Fibroblast of skin of back (primary cell): ENCODE measurements around the gene SH2D7. TPM values are rescaled to one million over a fixed set of nuclear protein-coding genes. Genes with fewer than 3 reads are reported as not detected.
A peak's percentile ranks its signal among the peaks of the same experiment; 100 is the strongest.

Experiments used
- DNase-seq: peaks from one replicate; pipeline ENCODE4 v3.0.0-alpha.2; 2013
- polyA plus RNA-seq, 2 experiments: library from polyadenylated mRNA; unstranded; fragments of 120-200 nt; gene quantifications; one replicate each; pipeline ENCODE4 v1.2.1, GENCODE V29; 2013; ENCODE audit not compliant: insufficient read length in 2 of 2

SH2D7 gene
- polyA plus RNA-seq (2013, experiment 1 of 2; ENCODE audit: insufficient read length) = 0.10 TPM
- 0.10 TPM for polyA plus RNA-seq (2013, experiment 2 of 2; ENCODE audit: insufficient read length)

DNA sequence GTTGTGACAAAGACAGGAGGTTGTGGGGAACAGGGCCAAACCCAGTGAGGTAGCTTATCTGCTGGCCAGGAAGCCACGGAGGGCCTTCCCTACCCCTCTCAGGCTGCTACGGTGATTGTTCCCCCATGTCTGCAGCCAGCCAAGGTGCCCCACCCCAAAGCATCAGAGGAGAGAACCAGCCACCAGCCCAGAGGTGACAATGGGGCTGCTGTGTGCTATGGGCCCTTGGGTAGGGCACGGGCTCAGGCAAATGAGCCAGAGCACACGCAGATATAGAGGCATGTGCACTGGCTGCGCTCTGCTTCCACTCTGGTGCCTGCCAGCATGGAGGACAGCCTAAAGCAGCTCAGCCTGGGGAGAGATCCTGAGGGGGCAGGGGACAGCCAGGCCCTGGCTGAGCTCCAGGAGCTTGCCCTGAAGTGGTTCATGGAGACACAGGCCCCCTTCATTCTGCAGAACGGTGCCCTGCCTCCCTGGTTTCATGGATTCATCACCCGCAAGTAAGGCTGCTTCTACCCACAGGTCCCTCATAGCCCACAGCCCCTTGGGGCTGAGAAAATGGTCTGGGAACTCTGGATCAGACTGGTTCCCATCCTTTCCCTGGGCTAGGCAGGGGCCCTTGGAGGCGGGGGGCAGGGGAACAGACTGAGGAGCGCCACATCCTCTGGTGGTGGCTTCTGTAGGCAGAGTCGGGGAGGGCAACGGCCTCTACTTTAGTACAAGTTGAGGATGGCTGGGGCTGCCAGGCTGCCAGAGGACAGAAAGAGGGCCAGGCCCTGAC, at the start of gene SH2D7:
TSS of gene SH2D7 (plus strand) at position 301 of the 781 bp plus-strand sequence. CDS start at position 325, 24 bp downstream.
- DNase-seq = no peak

DNA sequence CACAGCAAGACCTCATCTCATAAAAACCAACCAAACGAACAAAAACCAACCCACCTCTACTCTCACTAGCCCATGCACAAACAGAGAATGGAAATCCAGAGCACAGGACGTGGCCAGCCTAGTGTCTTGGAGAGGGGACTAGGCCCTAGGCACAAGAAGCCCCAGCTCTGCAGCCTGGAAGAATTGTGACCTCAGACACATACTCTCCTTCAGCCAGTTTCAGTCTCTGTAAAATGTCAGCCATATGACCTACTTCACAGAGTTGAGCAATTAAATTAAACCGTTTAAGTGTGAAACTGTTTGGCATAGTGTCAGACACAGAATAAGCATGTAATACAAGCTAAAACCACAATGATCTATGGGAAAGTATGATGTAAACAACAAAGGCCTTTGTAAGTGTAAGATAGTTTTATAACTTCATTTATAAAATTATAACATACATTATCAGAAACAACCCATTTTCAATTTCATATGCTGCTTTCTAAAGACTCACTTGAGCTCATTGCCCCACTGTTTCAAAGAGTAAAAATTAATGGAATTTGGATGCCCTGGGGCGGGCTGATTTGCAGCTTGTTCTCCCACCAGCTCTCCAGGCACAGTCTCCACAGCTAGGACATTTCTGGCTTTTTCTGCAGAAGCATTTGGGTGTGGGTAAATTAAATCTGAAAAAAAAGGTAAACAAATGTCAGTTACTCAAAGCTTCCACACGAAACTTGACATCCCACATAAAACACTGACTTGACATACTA, 47.8 kb upstream of the SH2D7 start:
- DNase-seq = no peak

- no peak for DNase-seq
Measured at GRCh38 chr15:78045189-78045588, 47.2 kb upstream of the SH2D7 start.

GRCh38 chr15:78046796-78047341, 45.5 kb upstream of the SH2D7 start:
- no peak for DNase-seq

DNA sequence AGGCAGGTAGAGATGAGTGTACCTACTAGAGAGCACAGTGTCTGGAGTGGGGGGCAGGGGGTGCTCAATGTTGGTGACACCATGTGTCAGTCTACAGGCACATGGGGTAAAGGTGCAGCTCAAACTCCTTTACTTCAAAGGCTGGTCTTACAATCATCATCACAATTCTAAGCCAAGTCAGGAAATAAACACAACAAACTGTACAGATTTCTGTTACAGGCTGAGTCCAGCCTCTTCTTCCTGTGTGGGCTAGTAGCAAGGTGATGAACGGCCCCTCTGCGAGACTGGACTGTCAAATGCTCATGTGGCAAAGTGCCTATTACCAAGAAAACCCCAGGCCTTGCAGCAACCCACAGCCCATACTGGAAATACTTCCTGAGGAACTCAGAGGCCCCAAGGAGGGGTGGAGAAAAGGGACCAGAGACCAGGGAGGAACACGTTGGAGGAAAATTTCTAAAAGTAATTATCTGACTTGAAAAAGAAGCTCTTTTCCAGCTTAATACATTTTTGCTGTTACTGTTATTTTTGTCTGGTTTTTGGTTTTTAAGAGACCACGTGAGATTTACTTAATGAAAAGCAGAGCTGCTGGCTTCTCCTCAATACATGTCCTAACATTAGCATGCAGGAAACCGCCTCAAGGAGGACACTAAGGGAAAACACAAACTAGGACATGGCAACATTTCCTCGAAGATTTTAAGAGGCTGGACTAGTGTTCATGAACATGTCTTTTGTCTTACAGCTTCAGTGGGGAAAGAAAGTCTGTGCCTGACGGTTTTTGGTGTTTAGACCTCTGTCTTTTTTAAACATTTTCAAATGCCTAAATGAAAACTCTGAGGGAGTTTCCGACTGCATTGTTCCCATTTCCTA, 44.4 kb upstream of the SH2D7 start:
- DNase-seq = peak; percentile 65

GRCh38 chr15:78048628-78048920, 43.8 kb upstream of the SH2D7 start:
- no peak for DNase-seq

- peak; percentile 86 for DNase-seq
Measured at GRCh38 chr15:78049691-78050440, 42.5 kb upstream of the SH2D7 start.

- DNase-seq = no peak
Measured at GRCh38 chr15:78050441-78050809, 41.9 kb upstream of the SH2D7 start.

DNA sequence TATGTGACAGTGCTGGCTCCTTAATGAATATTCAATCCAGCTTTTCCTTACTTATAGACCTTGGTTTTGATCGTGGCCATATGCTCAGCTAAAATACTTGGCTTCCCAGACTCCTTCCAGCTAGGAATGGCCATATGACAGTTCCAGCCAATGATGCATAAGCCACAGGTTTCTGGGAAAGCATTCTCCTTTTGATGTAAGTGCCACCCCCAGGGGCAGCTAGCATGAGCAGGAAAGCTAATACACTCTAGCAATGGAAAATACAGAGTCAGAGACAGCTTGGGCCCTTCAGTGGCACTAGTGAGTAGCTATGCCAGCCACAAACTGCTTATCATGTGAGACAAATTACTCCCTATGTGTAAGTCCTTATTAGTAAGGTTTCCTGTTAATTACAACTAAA, 41.5 kb upstream of the SH2D7 start:
- no peak for DNase-seq

DNA sequence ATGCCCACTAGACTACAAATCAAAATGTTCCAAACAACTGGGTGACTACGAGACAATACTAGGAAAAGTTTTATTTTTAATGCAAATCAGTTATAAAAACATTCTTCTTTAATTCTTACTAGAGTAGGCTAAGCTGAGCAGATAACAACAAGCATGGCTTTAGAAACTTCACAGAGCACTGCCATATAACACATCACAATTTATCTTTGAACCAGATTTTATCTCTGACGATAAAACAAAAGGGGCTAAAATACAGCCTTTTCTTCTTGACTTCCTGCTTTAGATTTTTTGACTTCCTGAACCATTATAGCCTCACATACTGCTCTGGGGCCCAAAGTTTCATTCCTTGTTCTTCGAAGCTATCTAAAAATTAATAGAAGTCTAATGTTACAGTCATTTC, 40.8 kb upstream of the SH2D7 start:
- DNase-seq = no peak

DNA sequence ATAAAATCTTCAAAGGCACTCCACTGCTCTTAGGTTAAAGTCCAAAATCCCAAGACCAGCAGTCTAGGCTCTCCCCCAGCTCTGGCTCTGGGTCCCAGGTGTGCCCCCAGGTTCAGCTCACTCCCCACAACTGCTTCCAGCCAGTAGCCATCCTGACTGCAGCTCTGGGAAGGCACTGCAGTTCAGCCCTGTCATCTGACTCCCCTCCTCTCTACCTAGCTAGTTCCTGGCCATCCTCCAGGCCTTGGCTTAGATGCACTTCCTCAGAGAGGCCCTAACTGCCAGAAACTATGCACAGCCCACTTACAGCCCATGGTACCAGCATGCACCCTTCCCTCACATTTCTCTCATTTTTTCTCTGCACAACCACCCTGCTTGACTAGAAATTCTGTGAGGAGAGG, 40.4 kb upstream of the SH2D7 start:
- DNase-seq = no peak

GRCh38 chr15:78052545-78052944, 39.8 kb upstream of the SH2D7 start:
- no peak for DNase-seq

DNA sequence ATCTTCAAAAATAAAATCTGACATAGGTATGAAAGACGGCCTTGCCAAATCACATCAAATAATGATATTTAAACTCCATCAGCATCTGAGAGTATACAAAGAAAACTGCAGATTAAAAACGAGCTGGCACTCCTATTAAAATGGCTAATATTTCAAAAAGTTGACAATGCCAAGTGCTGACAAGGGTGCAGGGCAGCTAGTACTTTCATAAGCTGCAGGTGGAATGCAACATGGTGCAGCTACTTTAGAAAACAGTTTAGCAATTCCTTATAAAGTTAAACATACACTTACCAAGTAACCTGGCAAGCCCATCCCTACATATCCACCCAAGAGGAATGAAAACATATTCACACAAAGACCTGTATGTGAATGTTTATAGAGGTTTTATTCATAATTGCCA, 37.8 kb upstream of the SH2D7 start:
- no peak for DNase-seq

DNA sequence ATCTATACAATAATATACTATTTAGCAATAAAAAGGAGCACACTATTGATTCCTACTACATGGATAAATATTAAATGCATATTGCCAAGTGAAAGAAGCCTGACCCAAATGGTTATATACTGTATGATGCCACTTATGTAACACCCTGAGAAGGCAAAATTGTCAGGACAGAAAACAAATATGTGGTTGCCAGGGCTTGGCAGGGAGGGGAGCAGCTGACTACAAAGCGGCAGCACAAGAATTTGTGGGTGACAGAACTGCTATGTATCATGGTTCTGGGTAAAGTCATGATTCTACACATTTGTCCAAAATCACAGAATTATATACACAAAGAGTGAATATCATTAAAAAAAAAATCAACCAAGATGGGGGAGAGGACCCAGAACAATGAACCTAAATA, 37.4 kb upstream of the SH2D7 start:
- no peak for DNase-seq

GRCh38 chr15:78055919-78056713, 36.2 kb upstream of the SH2D7 start:
- peak; percentile 37 for DNase-seq

- DNase-seq = peak; percentile 46
Measured at GRCh38 chr15:78056714-78057269, 35.6 kb upstream of the SH2D7 start.

DNA sequence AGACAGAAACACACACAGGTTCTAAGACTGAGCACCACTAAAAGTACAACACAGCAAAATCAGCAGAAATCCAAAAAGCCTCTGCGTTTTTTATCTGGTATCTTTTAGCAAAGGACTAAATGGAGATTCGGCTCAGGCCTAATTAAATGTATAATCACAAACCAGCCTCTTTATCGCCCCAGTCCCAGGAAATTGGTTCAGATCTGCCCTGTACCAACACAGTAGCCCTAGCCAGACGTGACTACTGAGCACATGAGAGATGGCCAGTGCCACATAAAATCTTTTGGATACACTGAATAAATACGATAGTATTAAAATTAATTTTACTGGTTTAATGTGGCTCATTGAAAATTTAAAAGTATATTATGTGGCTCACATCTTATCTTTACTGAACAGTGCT, 34.6 kb upstream of the SH2D7 start:
- DNase-seq = no peak

DNA sequence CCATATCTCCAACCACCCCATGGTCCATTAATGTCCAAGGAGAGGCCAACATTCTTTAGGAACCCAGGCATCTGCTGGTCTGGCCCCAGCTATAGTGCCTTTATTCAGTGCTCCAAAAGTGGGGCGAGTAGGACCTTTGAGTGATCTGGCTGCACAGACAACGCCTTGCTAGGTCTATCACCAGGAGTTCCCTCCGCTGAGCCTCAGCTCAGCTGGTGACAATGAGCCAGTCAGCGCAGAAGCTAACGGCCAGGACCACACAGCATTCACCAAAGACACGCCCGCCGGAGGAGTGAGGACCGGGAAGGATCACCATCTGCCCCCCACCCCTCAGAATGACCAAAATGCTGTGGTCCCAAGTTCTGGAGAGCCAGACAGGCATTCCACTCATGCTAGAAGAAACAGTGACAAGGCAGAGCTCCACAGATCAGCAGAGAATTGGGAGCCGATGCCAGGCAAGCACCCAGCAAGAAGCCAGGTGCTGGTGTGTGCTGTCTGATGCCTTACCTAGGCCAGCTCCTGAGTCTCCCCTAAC, 33.9 kb upstream of the SH2D7 start:
- no peak for DNase-seq

GRCh38 chr15:78059110-78059839, 33.1 kb upstream of the SH2D7 start:
- DNase-seq = no peak

DNA sequence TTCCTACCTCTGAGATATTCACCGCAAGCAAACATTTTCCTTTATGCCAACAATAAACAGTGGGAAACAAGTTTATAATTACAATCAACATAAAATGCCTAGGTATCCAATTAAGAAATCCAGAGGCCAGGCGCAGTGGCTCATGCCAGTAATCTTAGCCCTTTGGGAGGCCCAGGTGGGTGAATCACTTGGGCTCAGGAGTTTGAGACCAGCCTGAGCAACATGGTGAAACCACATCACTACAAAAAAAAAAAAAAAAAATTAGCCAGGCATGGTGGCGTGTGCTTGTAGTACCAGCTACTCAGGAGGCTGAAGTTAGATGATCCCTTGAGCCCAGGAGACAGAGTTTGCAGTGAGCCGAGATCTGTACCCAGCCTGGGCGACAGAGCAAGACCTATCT, 32.1 kb upstream of the SH2D7 start:
- no peak for DNase-seq
